Measurements from ENCODE around the gene IKBKE.

DNA sequence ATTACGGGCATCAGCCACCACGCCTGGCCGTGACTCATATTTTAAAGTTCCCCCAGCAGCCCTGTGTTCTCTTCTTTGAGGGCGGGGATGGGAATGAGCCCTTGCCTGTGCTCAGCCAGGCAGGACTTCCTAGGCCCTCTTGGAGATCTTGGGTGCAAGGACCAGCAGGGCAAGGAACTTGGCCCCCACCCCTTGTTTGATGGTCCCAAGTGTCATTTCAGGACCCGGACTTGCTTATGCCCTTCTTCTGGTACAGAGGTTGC is 46.4 kb downstream of the IKBKE start:
- TF ChIP-seq, protein P1, sequence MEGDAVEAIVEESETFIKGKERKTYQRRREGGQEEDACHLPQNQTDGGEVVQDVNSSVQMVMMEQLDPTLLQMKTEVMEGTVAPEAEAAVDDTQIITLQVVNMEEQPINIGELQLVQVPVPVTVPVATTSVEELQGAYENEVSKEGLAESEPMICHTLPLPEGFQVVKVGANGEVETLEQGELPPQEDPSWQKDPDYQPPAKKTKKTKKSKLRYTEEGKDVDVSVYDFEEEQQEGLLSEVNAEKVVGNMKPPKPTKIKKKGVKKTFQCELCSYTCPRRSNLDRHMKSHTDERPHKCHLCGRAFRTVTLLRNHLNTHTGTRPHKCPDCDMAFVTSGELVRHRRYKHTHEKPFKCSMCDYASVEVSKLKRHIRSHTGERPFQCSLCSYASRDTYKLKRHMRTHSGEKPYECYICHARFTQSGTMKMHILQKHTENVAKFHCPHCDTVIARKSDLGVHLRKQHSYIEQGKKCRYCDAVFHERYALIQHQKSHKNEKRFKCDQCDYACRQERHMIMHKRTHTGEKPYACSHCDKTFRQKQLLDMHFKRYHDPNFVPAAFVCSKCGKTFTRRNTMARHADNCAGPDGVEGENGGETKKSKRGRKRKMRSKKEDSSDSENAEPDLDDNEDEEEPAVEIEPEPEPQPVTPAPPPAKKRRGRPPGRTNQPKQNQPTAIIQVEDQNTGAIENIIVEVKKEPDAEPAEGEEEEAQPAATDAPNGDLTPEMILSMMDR (IDR thresholded peaks at IDR 0.05 in 2 of 3, conservative IDR thresholded peaks at IDR 0.05 in 1 of 3; ENCODE audit: borderline replicate concordance in 1 of 3, insufficient read depth in 1 of 3, low read depth in 2 of 3, low read length in 2 of 3) = no peak
- TF ChIP-seq JUND (IDR thresholded peaks at IDR 0.05) (no peak), SRF (IDR thresholded peaks at IDR 0.05; ENCODE audit: low read depth) (no peak), POLR2AphosphoS5 (IDR thresholded peaks at IDR 0.05; ENCODE audit: low read depth, low read length) (no peak), SIN3A (IDR thresholded peaks at IDR 0.05; ENCODE audit: low read depth) (no peak), CEBPB (IDR thresholded peaks at IDR 0.05; ENCODE audit: low read depth) (no peak), POLR2A (IDR thresholded peaks at IDR 0.05; ENCODE audit: borderline replicate concordance, extremely low read depth, insufficient read depth, insufficient read length) (no peak), EZH2 (IDR thresholded peaks at IDR 0.05) (no peak), SP1 (IDR thresholded peaks at IDR 0.05; ENCODE audit: low read depth) (no peak)
- TF ChIP-seq, protein P2, sequence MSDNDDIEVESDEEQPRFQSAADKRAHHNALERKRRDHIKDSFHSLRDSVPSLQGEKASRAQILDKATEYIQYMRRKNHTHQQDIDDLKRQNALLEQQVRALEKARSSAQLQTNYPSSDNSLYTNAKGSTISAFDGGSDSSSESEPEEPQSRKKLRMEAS (IDR thresholded peaks at IDR 0.05) = no peak
- TF ChIP-seq, protein P3, sequence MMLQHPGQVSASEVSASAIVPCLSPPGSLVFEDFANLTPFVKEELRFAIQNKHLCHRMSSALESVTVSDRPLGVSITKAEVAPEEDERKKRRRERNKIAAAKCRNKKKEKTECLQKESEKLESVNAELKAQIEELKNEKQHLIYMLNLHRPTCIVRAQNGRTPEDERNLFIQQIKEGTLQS (IDR thresholded peaks at IDR 0.05) = no peak
- TF ChIP-seq, protein P4, sequence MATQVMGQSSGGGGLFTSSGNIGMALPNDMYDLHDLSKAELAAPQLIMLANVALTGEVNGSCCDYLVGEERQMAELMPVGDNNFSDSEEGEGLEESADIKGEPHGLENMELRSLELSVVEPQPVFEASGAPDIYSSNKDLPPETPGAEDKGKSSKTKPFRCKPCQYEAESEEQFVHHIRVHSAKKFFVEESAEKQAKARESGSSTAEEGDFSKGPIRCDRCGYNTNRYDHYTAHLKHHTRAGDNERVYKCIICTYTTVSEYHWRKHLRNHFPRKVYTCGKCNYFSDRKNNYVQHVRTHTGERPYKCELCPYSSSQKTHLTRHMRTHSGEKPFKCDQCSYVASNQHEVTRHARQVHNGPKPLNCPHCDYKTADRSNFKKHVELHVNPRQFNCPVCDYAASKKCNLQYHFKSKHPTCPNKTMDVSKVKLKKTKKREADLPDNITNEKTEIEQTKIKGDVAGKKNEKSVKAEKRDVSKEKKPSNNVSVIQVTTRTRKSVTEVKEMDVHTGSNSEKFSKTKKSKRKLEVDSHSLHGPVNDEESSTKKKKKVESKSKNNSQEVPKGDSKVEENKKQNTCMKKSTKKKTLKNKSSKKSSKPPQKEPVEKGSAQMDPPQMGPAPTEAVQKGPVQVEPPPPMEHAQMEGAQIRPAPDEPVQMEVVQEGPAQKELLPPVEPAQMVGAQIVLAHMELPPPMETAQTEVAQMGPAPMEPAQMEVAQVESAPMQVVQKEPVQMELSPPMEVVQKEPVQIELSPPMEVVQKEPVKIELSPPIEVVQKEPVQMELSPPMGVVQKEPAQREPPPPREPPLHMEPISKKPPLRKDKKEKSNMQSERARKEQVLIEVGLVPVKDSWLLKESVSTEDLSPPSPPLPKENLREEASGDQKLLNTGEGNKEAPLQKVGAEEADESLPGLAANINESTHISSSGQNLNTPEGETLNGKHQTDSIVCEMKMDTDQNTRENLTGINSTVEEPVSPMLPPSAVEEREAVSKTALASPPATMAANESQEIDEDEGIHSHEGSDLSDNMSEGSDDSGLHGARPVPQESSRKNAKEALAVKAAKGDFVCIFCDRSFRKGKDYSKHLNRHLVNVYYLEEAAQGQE (IDR thresholded peaks at IDR 0.05; ENCODE audit: low read depth) = no peak
